CD4-positive, CD25-positive, alpha-beta regulatory T cell (primary cell): ENCODE results near the gene POLR3K. TPM values are rescaled to one million over a fixed set of nuclear protein-coding genes. Genes with fewer than 3 reads are reported as not detected.
"Not testable (repeated sequence)": the region's sequence is repeated elsewhere in the genome, so short reads cannot be mapped to it uniquely, and the experiment has no call there.

ENCODE experiments used
- ATAC-seq, 2 donors: fragments of 150-1000 bp; cut with Tn5 transposase; one replicate each; pipeline ENCODE4 v1.10.0; 2021; ENCODE audit warnings: low read depth in 2 of 2, moderate number of reproducible peaks in 2 of 2, moderate library complexity in 1 of 2
- DNase-seq, 3 donors: peaks; one replicate each; pipeline versions ENCODE4 v3.0.0 to v3.0.0-alpha.2; 2012 to 2022; ENCODE audit warnings: mixed read lengths in 1 of 3
- H3K27ac ChIP-seq: one replicate; pipeline ENCODE4 v1.7.0; 2013; ENCODE audit warnings: mild to moderate bottlenecking, low read length; ENCODE audit not compliant: insufficient read depth, poor library complexity, severe bottlenecking
- H3K27me3 ChIP-seq: one replicate; pipeline ENCODE4 v1.7.0; 2013; ENCODE audit warnings: low read length; ENCODE audit not compliant: control insufficient read depth, insufficient read depth
- H3K36me3 ChIP-seq: one replicate; pipeline ENCODE4 v1.7.0; 2013; ENCODE audit warnings: mild to moderate bottlenecking, low read length, moderate library complexity; ENCODE audit not compliant: control insufficient read depth, insufficient read depth
- H3K4me1 ChIP-seq: 2 replicates; pipeline ENCODE4 v1.7.0; 2013; ENCODE audit warnings: mild to moderate bottlenecking, low read length; ENCODE audit not compliant: insufficient read depth, control insufficient read depth, poor library complexity, severe bottlenecking
- H3K4me3 ChIP-seq: one replicate; pipeline ENCODE4 v1.7.0; 2013; ENCODE audit warnings: low read depth, mild to moderate bottlenecking, low read length, moderate library complexity
- H3K9me3 ChIP-seq, 2 experiments: 1 replicate in 1 of 2; 2 replicates in 1 of 2; pipeline ENCODE4 v1.7.0; 2013; ENCODE audit warnings: low read length in 2 of 2, mild to moderate bottlenecking in 1 of 2, moderate library complexity in 1 of 2; ENCODE audit not compliant: control insufficient read depth in 2 of 2
- H3K27ac Mint-ChIP-seq, 3 donors: one replicate each; pipeline ENCODE4 v1.8.0; 2020 to 2022; ENCODE audit warnings: mild to moderate bottlenecking in 3 of 3, mixed read lengths in 3 of 3, moderate library complexity in 2 of 3
- H3K27me3 Mint-ChIP-seq: one replicate; pipeline ENCODE4 v1.8.0; 2022; ENCODE audit warnings: mild to moderate bottlenecking, mixed read lengths
- H3K36me3 Mint-ChIP-seq: one replicate; pipeline ENCODE4 v1.8.0; 2020; ENCODE audit warnings: mixed read lengths
- H3K4me1 Mint-ChIP-seq, 4 donors: one replicate each; pipeline ENCODE4 v1.8.0; 2020 to 2022; ENCODE audit warnings: mixed read lengths in 4 of 4, mild to moderate bottlenecking in 1 of 4
- H3K4me3 Mint-ChIP-seq, 4 donors: one replicate each; pipeline ENCODE4 v1.8.0; 2020 to 2022; ENCODE audit warnings: mild to moderate bottlenecking in 4 of 4, mixed read lengths in 4 of 4, moderate library complexity in 3 of 4
- H3K9me3 Mint-ChIP-seq, 7 donors: one replicate each; pipeline ENCODE4 v1.8.0; 2020 to 2022; ENCODE audit warnings: mixed read lengths in 7 of 7, mild to moderate bottlenecking in 3 of 7, moderate library complexity in 2 of 7
- polyA plus RNA-seq, 4 donors: library from polyadenylated mRNA; unstranded; fragments of 300-500 nt; fragmentation: Illumina TruSeq; gene quantifications; one replicate each; pipeline ENCODE4 v1.2.3, GENCODE V29; 2021
- total RNA-seq: library from RNA; stranded (reverse); gene quantifications from one replicate; pipeline ENCODE4 v1.2.3, GENCODE V29; 2022

POLR3K gene
- total and polyA plus RNA-seq, 5 donors from 2014 or later: 12.7 to 50.4 (median 47.3) TPM

- Mint-ChIP-seq H3K4me1 (peaks cover 0 to 35% (median 22%) of the 10 kb centered on the region in 4 donors), H3K27me3 (no peaks in the 10 kb centered on the region), H3K36me3 (peaks cover 4% of the 10 kb centered on the region), H3K4me3 (no peak overlapping the region), H3K27ac (peak overlapping the region; percentile 9 to 66 (median 11)), H3K9me3 (no peaks in the 10 kb centered on the region)
- Histone ChIP-seq H3K27me3 (no peaks in the 10 kb centered on the region), H3K4me3 (no peak overlapping the region), H3K9me3 (no peaks in the 10 kb centered on the region), H3K36me3 (no peaks in the 10 kb centered on the region), H3K27ac (no peak overlapping the region), H3K4me1 (peaks cover 17% of the 10 kb centered on the region)
- DNase-seq: no peak
- no peak for ATAC-seq
Measured at GRCh38 chr16:34648-34987, 18.8 kb downstream of the POLR3K start.

DNA sequence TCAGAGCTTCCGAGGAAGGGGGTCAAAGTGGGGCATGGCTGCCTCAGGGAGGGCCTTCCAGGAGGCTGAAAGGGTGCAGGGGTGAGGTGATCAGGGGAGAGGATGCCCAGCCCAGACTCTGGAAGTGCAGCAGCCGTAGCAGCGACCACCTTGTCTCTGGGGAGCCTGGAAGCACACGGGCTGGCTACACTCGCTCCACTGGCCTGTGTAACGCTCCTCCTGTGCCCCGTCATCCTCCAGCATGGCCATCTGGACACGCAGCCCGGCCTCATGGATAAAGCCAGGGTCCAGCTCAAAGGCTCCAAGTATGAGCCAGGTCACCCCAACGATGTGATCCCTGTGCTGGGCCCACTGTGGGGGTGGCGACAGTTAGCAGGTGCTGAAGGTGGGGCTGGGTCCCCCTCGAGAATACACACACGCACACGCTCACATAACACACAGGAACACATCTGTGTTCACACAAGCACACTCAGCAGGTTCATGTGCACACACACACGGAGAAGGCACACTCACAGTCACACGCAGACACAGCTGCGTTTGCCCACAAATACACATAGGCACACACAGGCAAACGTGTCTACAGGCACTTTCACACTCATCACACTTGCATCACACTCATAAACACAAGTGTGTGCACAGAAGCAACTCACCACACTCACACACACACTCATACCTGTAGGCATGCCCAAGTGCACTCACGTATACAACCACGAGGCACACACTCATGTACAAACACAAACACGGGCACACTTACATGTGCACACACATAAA, 19.3 kb downstream of the POLR3K start:
- ATAC-seq (no peak), DNase-seq (no peak)
- peaks cover 4% of the 10 kb centered on the region for H3K36me3 Mint-ChIP-seq
- no peak overlapping the region for H3K4me3 ChIP-seq
- no peaks in the 10 kb centered on the region for H3K27me3 ChIP-seq
- H3K4me1 Mint-ChIP-seq: peaks cover 0 to 29% (median 18%) of the 10 kb centered on the region in 4 donors
- no peaks in the 10 kb centered on the region for H3K27me3 Mint-ChIP-seq
- no peak overlapping the region for H3K4me3 Mint-ChIP-seq
- no peaks in the 10 kb centered on the region for H3K9me3 ChIP-seq
- no peaks in the 10 kb centered on the region for H3K36me3 ChIP-seq
- H3K4me1 ChIP-seq: peaks cover 12% of the 10 kb centered on the region
- H3K27ac ChIP-seq: no peak overlapping the region
- H3K27ac Mint-ChIP-seq: peak overlapping the region; percentile 9 to 66 (median 11)
- H3K9me3 Mint-ChIP-seq: no peaks in the 10 kb centered on the region

GRCh38 chr16:33154-33876, 20.1 kb downstream of the POLR3K start:
- H3K27ac ChIP-seq, H3K9me3 ChIP-seq, H3K4me3 Mint-ChIP-seq, H3K27me3 Mint-ChIP-seq, DNase-seq, H3K9me3 Mint-ChIP-seq, H3K27me3 ChIP-seq, H3K4me3 ChIP-seq, ATAC-seq, H3K36me3 Mint-ChIP-seq, H3K27ac Mint-ChIP-seq, H3K36me3 ChIP-seq, H3K4me1 ChIP-seq: not testable (repeated sequence)
- H3K4me1 Mint-ChIP-seq: peaks cover 0 to 22% (median 12%) of the 10 kb centered on the region in 4 donors

- not testable (repeated sequence) for ATAC-seq, H3K27me3 ChIP-seq, H3K27ac ChIP-seq, H3K27ac Mint-ChIP-seq, H3K4me3 Mint-ChIP-seq, H3K4me3 ChIP-seq, H3K27me3 Mint-ChIP-seq, DNase-seq, H3K36me3 ChIP-seq, H3K9me3 Mint-ChIP-seq, H3K36me3 Mint-ChIP-seq, H3K4me1 Mint-ChIP-seq, H3K9me3 ChIP-seq, H3K4me1 ChIP-seq
Measured at GRCh38 chr16:30627-31026, 22.8 kb downstream of the POLR3K start.

DNA sequence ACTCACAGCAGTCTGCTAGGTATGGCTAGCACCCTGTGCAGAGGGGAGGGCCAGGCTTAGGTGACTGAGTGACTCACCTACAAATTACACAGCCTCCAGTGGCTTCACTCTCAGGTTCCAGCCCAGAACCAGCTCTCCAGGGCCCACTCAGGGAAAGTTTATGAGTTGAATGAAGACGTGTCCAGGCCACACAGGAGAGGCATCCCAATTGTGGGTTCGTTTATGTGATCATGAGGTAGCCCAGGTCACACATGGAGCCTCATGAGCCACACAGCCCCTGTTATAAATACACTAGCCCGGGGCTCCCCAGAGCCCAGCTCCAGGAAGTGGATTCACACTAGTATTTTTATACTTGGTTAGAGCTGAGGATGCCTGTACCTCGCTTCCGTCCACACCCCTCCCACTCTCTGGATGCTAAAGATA, 27.5 kb downstream of the POLR3K start:
- not testable (repeated sequence) for H3K4me3 Mint-ChIP-seq, H3K9me3 ChIP-seq, H3K36me3 ChIP-seq, H3K27me3 ChIP-seq, H3K4me1 ChIP-seq, DNase-seq, H3K36me3 Mint-ChIP-seq, H3K4me1 Mint-ChIP-seq, H3K27ac ChIP-seq, H3K27ac Mint-ChIP-seq, H3K27me3 Mint-ChIP-seq, H3K9me3 Mint-ChIP-seq, H3K4me3 ChIP-seq
- ATAC-seq: peak; percentile 51 to 60

GRCh38 chr16:24151-24550, 29.3 kb downstream of the POLR3K start:
- not testable (repeated sequence) for H3K9me3 Mint-ChIP-seq, H3K4me1 Mint-ChIP-seq, H3K27me3 ChIP-seq, H3K9me3 ChIP-seq, H3K27me3 Mint-ChIP-seq, H3K4me3 Mint-ChIP-seq, DNase-seq, H3K27ac ChIP-seq, H3K36me3 ChIP-seq, H3K4me3 ChIP-seq, H3K27ac Mint-ChIP-seq, H3K36me3 Mint-ChIP-seq, ATAC-seq, H3K4me1 ChIP-seq

- not testable (repeated sequence) for DNase-seq, H3K9me3 Mint-ChIP-seq, H3K27me3 ChIP-seq, H3K36me3 Mint-ChIP-seq, H3K4me1 ChIP-seq, H3K27ac ChIP-seq, H3K27ac Mint-ChIP-seq, H3K4me3 Mint-ChIP-seq, ATAC-seq, H3K4me1 Mint-ChIP-seq, H3K27me3 Mint-ChIP-seq, H3K36me3 ChIP-seq, H3K4me3 ChIP-seq, H3K9me3 ChIP-seq
Measured at GRCh38 chr16:20886-21285, 32.5 kb downstream of the POLR3K start.
